ENCODE data around the gene SLC39A3.

GRCh38 chr19:2726160-2726855 is 13.5 kb downstream of the SLC39A3 start:
- TF ChIP-seq POLR2A (IDR thresholded peaks at IDR 0.05; ENCODE audit: low read depth, low read length) (no peak), POLR2AphosphoS5 (IDR thresholded peaks at IDR 0.05; ENCODE audit: low read depth, low read length) (no peak), TAF1 (IDR thresholded peaks at IDR 0.05; ENCODE audit: low read depth, low read length) (no peak), SPI1 (IDR thresholded peaks at IDR 0.05; ENCODE audit: low read depth, low read length) (no peak), POU2F2 (IDR thresholded peaks at IDR 0.05; ENCODE audit: low read depth, low read length) (no peak), PAX5 (IDR thresholded peaks at IDR 0.05; ENCODE audit: insufficient read depth, low read length, severe bottlenecking) (no peak)

Measured in GM12891 (cell line).